Spleen (tissue), 11 donors: ENCODE results near the gene INIP. TPM values are rescaled to one million over a fixed set of nuclear protein-coding genes. Genes with fewer than 3 reads are reported as not detected.

Experiments used
- DNase-seq: peaks from one replicate; pipeline ENCODE4 v3.0.0-alpha.2; 2020
- H3K27ac ChIP-seq, 8 donors: fragments of 200-600 bp; sonication (generic) in 7 of 8; 1 replicate in 4 of 8; 2 replicates in 4 of 8; pipeline versions ENCODE4 v1.5.0 to v1.8.0; 2016 to 2021; ENCODE audit warnings: inconsistent platforms in 4 of 8, mild to moderate bottlenecking in 4 of 8, moderate library complexity in 1 of 8
- H3K27me3 ChIP-seq, 7 donors: fragments of 200-600 bp; sonication (generic) in 6 of 7; replicated peaks in 1 of 7; 1 replicate in 4 of 7; 2 replicates in 3 of 7; pipeline versions ENCODE4 v1.5.0 to v1.8.0; 2016 to 2021; ENCODE audit warnings: inconsistent platforms in 3 of 7, mild to moderate bottlenecking in 1 of 7
- H3K36me3 ChIP-seq, 6 donors: fragments of 200-600 bp; sonication (generic) in 5 of 6; 1 replicate in 4 of 6; 2 replicates in 2 of 6; pipeline versions ENCODE4 v1.5.0 to v1.8.0; 2016 to 2021; ENCODE audit warnings: inconsistent platforms in 2 of 6
- H3K4me1 ChIP-seq, 6 donors: fragments of 200-600 bp; sonication (generic) in 5 of 6; 1 replicate in 3 of 6; 2 replicates in 3 of 6; pipeline versions ENCODE4 v1.5.0 to v1.8.0; 2016 to 2021; ENCODE audit warnings: inconsistent platforms in 3 of 6
- H3K4me3 ChIP-seq, 8 donors: fragments of 200-600 bp; sonication (generic) in 7 of 8; 1 replicate in 4 of 8; 2 replicates in 4 of 8; pipeline versions ENCODE4 v1.5.0 to v1.8.0; 2016 to 2021; ENCODE audit warnings: inconsistent platforms in 4 of 8, mild to moderate bottlenecking in 4 of 8, moderate library complexity in 2 of 8
- H3K9me3 ChIP-seq, 8 donors: fragments of 200-600 bp; sonication (generic) in 7 of 8; 1 replicate in 4 of 8; 2 replicates in 4 of 8; pipeline versions ENCODE4 v1.5.0 to v1.8.0; 2016 to 2021; ENCODE audit warnings: inconsistent platforms in 4 of 8
- POLR2A ChIP-seq, 3 donors: fragments of 450-650 bp; IDR thresholded peaks; one replicate each; pipeline ENCODE4 v1.5.1; 2017; ENCODE audit warnings: antibody characterized with exemption in 3 of 3, mild to moderate bottlenecking in 1 of 3
- POLR2AphosphoS5 ChIP-seq, 3 donors: sonication (generic); formaldehyde crosslinking; IDR thresholded peaks; one replicate each; pipeline ENCODE4 v1.5.1; 2017; ENCODE audit warnings: antibody characterized with exemption in 3 of 3
- WGBS, 5 donors: extraction: QIAGEN DNeasy Blood & Tissue Kit in 3 of 5; methylation state at CpG; one replicate each; pipeline versions ENCODE4 v1.1.5 to v1.1.7; 2013 to 2018; 5-methylcytosine and 5-hydroxymethylcytosine counted together
- intact Hi-C: fragments of 100-400 bp; cut with DNase I; formaldehyde crosslinking; loops from one replicate; pipeline ENCODE4 v1.15.0; 2023; ENCODE audit warnings: low total_unique reads
- polyA plus RNA-seq, 3 donors: library from polyadenylated mRNA; stranded (reverse); fragments of 200-250 nt; gene quantifications; one replicate each; pipeline ENCODE4 v1.2.1, GENCODE V29; 2013
- total RNA-seq, 7 donors: library from RNA; depleted of rRNA in 3 of 7; stranded (reverse); fragments of >200 nt in 3 of 7; fragmentation: NEBNext Ultra II Directional in 4 of 7; extraction: Animal tissue kit (Norgen Biotek cat#: 25700) in 4 of 7; gene quantifications; one replicate each; pipeline versions ENCODE4 v1.1.0 to v1.2.1, GENCODE V29; 2016 to 2021
- TF ChIP-seq, protein P1 (sequence below), 11 experiments: fragments of 200-600 bp in 7 of 11; fragments of 450-650 bp in 4 of 11; sonication (generic) in 4 of 11; IDR thresholded peaks in 8 of 11; conservative IDR thresholded peaks in 3 of 11; 1 replicate in 7 of 11; 2 replicates in 4 of 11; pipeline versions ENCODE4 v1.4.0 to v1.8.0; 2016 to 2021; ENCODE audit warnings: antibody characterized with exemption in 11 of 11, inconsistent platforms in 4 of 11, mild to moderate bottlenecking in 1 of 11
- donor health status: healthy with polysubstance abuse.
- donor health status: DM: no; HTN: no; CAD: no; lungs with moderate emphysema.
- donor health status: DM: no; HTN: no; CAD: no.
- donor health status: Bipolar disorder and iron deficiency.
- donor health status: healthy.
- donor health status: DM: no; HTN: no; CAD: no.
- donor health status: DM: yes; HTN: yes; CAD: no.

INIP gene
- total and polyA plus RNA-seq, 10 donors, result 6.9 to 33.4 (median 25.0) TPM

DNA sequence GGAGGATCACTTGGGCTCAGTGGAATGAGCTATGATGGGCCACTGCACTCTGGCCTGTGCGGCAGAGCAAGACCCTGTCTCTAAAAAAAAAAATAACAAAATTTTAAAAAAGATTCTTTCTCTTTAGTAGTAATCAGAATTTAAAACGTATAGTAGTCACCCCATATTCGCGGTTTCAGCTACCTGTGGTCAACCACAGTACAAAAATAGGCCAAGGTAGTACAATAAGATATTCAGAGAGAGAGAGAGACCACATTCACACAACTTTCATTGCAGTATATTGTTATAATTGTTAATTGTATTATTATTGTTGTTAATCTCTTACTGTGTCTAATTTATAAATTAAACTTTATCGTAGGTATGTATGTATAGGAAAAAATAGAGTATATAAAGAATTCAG, 18.7 kb downstream of the INIP start:
- no peak overlapping the region for H3K4me3 ChIP-seq
- no peak overlapping the region for H3K27ac ChIP-seq
- WGBS, 5 donors, result 68 to 76% (median 75%) methylated on average over 5 of the region's 5 CpGs
- no peak for TF ChIP-seq POLR2AphosphoS5 (IDR thresholded peaks at IDR 0.05)
- TF ChIP-seq, protein P1, sequence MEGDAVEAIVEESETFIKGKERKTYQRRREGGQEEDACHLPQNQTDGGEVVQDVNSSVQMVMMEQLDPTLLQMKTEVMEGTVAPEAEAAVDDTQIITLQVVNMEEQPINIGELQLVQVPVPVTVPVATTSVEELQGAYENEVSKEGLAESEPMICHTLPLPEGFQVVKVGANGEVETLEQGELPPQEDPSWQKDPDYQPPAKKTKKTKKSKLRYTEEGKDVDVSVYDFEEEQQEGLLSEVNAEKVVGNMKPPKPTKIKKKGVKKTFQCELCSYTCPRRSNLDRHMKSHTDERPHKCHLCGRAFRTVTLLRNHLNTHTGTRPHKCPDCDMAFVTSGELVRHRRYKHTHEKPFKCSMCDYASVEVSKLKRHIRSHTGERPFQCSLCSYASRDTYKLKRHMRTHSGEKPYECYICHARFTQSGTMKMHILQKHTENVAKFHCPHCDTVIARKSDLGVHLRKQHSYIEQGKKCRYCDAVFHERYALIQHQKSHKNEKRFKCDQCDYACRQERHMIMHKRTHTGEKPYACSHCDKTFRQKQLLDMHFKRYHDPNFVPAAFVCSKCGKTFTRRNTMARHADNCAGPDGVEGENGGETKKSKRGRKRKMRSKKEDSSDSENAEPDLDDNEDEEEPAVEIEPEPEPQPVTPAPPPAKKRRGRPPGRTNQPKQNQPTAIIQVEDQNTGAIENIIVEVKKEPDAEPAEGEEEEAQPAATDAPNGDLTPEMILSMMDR (IDR thresholded peaks at IDR 0.05 in 8 of 11, conservative IDR thresholded peaks at IDR 0.05 in 3 of 11), result no peak
- no peak for TF ChIP-seq POLR2A (IDR thresholded peaks at IDR 0.05)
- H3K4me1 ChIP-seq, result peaks cover 0 to 10% (median 0%) of the 10 kb centered on the region in 6 donors
- no peak for DNase-seq
- intact Hi-C loops, result no loop called here
- no peaks in the 10 kb centered on the region for H3K9me3 ChIP-seq
- peaks cover 0 to 79% (median 8%) of the 10 kb centered on the region in 6 donors for H3K36me3 ChIP-seq
- H3K27me3 ChIP-seq, result no peaks in the 10 kb centered on the region

GRCh38 chr9:112696461-112696860, 21.5 kb downstream of the INIP start:
- intact Hi-C loops, result no loop called here
- TF ChIP-seq, protein P1 (IDR thresholded peaks at IDR 0.05 in 8 of 11, conservative IDR thresholded peaks at IDR 0.05 in 3 of 11), result no peak
- TF ChIP-seq POLR2A (IDR thresholded peaks at IDR 0.05) (no peak), POLR2AphosphoS5 (IDR thresholded peaks at IDR 0.05) (no peak)
- no peaks in the 10 kb centered on the region for H3K27me3 ChIP-seq

GRCh38 chr9:112694706-112695555, 23.0 kb downstream of the INIP start:
- WGBS, 5 donors, result 86 to 89% (median 87%) methylated on average over 4 of the region's 4 CpGs
- Histone ChIP-seq H3K9me3 (no peaks in the 10 kb centered on the region), H3K27me3 (no peaks in the 10 kb centered on the region), H3K36me3 (peaks cover 0 to 92% (median 39%) of the 10 kb centered on the region in 6 donors), H3K4me3 (no peak overlapping the region), H3K4me1 (peaks cover 0 to 10% (median 0%) of the 10 kb centered on the region in 6 donors), H3K27ac (peak overlapping the region in 2 of 8 donors; percentile 9 to 32)
- no peak for TF ChIP-seq POLR2A (IDR thresholded peaks at IDR 0.05)
- TF ChIP-seq, protein P1 (IDR thresholded peaks at IDR 0.05 in 8 of 11, conservative IDR thresholded peaks at IDR 0.05 in 3 of 11), result no peak
- no peak for TF ChIP-seq POLR2AphosphoS5 (IDR thresholded peaks at IDR 0.05)
- no peak for DNase-seq
- intact Hi-C loops, result no loop called here

More at GRCh38 chr9:112696461-112696860, 21.5 kb downstream of the INIP start:
- Histone ChIP-seq H3K9me3 (no peaks in the 10 kb centered on the region), H3K36me3 (peaks cover 0 to 90% (median 26%) of the 10 kb centered on the region in 6 donors), H3K27ac (no peak overlapping the region), H3K4me1 (peaks cover 0 to 10% (median 0%) of the 10 kb centered on the region in 6 donors), H3K4me3 (no peak overlapping the region)
- WGBS, 5 donors, result 95 to 100% (median 97%) methylated on average over 5 of the region's 5 CpGs
- no peak for DNase-seq

DNA sequence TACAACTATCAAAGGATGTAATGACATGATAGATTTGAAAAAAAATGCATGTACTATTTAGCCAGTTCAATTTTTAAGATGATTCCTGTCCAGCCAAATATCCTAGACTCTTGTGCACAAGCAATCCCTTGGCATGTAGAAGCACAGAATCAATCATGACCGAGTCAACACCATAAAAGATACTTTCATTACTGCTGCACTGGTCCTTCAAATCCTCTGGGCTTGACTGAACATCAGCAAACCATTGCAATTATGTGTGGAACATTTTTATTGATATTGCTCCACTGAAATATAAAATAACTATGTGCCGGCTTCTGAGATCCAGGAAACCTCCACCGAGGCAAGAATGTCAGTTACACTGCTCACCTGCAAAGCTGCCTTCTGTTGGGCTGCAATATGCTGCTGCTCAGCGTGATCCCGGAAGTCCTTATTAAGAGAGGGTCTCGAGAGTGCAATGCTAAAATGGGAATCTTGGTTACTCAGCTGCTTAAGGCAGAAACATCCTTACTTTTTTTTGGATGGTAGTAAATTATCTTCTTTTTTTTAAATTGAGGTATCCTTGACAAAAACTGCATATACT, 28.7 kb downstream of the INIP start:
- Histone ChIP-seq H3K4me1 (no peaks in the 10 kb centered on the region), H3K4me3 (no peak overlapping the region), H3K9me3 (no peaks in the 10 kb centered on the region), H3K36me3 (peaks cover 5 to 99% (median 64%) of the 10 kb centered on the region in 6 donors), H3K27ac (no peak overlapping the region), H3K27me3 (no peaks in the 10 kb centered on the region)
- 95 to 98% (median 96%) methylated on average over 6 of the region's 6 CpGs for WGBS, 5 donors
- TF ChIP-seq POLR2AphosphoS5 (IDR thresholded peaks at IDR 0.05) (no peak), POLR2A (IDR thresholded peaks at IDR 0.05) (no peak)
- TF ChIP-seq, protein P1 (IDR thresholded peaks at IDR 0.05 in 8 of 11, conservative IDR thresholded peaks at IDR 0.05 in 3 of 11), result no peak
- DNase-seq, result no peak
- intact Hi-C loops, result no loop called here
